ENCODE results near the gene ENOX2. TPM values are rescaled to one million over a fixed set of nuclear protein-coding genes. Genes with fewer than 3 reads are reported as not detected.

ENOX2 gene
- total RNA-seq, 1 experiment from 2014 or later, result 21.4 TPM

- no TSS peak for BruUV-seq (replicated peaks)
- intact Hi-C loops (cut with micrococcal nuclease; ENCODE audit: unreplicated experiment), result no loop called here
- no peaks in the 10 kb centered on the region for H3K9me3 ChIP-seq (ENCODE audit: insufficient read depth, low read depth)
These were observed 295.6 kb downstream of the ENOX2 start for GRCh38 chrX:130607431-130607830.

GRCh38 chrX:130606425-130606824, 296.6 kb downstream of the ENOX2 start:
- Histone ChIP-seq H3K4me3 (no peak overlapping the region), H3K9me3 (ENCODE audit: insufficient read depth, low read depth) (no peaks in the 10 kb centered on the region), H2AFZ (no peak overlapping the region; the same call in 1 of the 2 replicates), H3K27me3 (ENCODE audit: insufficient read depth, low read depth) (no peaks in the 10 kb centered on the region), H3K4me2 (no peak overlapping the region), H4K20me1 (ENCODE audit: insufficient read depth) (no peaks in the 10 kb centered on the region; the same call in 1 of the 2 replicates), H3K9me2 (ENCODE audit: insufficient read depth) (no peaks in the 10 kb centered on the region), H3K27ac (no peak overlapping the region), H3F3A (ENCODE audit: insufficient read depth, low read depth) (no peaks in the 10 kb centered on the region), H3K4me1 (replicated peaks; ENCODE audit: insufficient read depth) (no peaks in the 10 kb centered on the region), H3K36me3 (ENCODE audit: low read depth) (no peaks in the 10 kb centered on the region), H3K79me2 (ENCODE audit: low read depth) (no peaks in the 10 kb centered on the region)
- ChIA-PET CTCF (no interaction called here), POLR2A (ENCODE audit: unreplicated experiment) (interaction anchor here (1.0 kb wide), 1 partner anchor 188 kb away, joined by 4 read pairs; no protein-coding TSS in a partner anchor)
- TF ChIP-seq, protein P1, sequence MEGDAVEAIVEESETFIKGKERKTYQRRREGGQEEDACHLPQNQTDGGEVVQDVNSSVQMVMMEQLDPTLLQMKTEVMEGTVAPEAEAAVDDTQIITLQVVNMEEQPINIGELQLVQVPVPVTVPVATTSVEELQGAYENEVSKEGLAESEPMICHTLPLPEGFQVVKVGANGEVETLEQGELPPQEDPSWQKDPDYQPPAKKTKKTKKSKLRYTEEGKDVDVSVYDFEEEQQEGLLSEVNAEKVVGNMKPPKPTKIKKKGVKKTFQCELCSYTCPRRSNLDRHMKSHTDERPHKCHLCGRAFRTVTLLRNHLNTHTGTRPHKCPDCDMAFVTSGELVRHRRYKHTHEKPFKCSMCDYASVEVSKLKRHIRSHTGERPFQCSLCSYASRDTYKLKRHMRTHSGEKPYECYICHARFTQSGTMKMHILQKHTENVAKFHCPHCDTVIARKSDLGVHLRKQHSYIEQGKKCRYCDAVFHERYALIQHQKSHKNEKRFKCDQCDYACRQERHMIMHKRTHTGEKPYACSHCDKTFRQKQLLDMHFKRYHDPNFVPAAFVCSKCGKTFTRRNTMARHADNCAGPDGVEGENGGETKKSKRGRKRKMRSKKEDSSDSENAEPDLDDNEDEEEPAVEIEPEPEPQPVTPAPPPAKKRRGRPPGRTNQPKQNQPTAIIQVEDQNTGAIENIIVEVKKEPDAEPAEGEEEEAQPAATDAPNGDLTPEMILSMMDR (conservative IDR thresholded peaks at IDR 0.05), result no peak
- DNase-seq, result no peak
- intact Hi-C loops (cut with micrococcal nuclease; ENCODE audit: unreplicated experiment), result no loop called here
- BruUV-seq (replicated peaks), result no TSS peak

More at GRCh38 chrX:130607431-130607830, 295.6 kb downstream of the ENOX2 start:
- Histone ChIP-seq H3K4me1 (replicated peaks; ENCODE audit: insufficient read depth) (no peaks in the 10 kb centered on the region), H3K9me2 (ENCODE audit: insufficient read depth) (no peaks in the 10 kb centered on the region), H3K27ac (no peak overlapping the region), H4K20me1 (ENCODE audit: insufficient read depth) (no peaks in the 10 kb centered on the region; the same call in 1 of the 2 replicates), H3K27me3 (ENCODE audit: insufficient read depth, low read depth) (no peaks in the 10 kb centered on the region), H3K4me3 (no peak overlapping the region), H3K36me3 (ENCODE audit: low read depth) (no peaks in the 10 kb centered on the region), H3K79me2 (ENCODE audit: low read depth) (no peaks in the 10 kb centered on the region), H3F3A (ENCODE audit: insufficient read depth, low read depth) (no peaks in the 10 kb centered on the region), H3K4me2 (no peak overlapping the region), H2AFZ (no peak overlapping the region)
- no peak for DNase-seq
- TF ChIP-seq, protein P1 (conservative IDR thresholded peaks at IDR 0.05), result no peak
- no peak for TF ChIP-seq EZH2 (IDR thresholded peaks at IDR 0.05; ENCODE audit: low read depth)
- ChIA-PET POLR2A (ENCODE audit: unreplicated experiment) (interaction anchor here (1.0 kb wide), 1 partner anchor 187 kb away, joined by 4 read pairs; no protein-coding TSS in a partner anchor), CTCF (no interaction called here)

DNA sequence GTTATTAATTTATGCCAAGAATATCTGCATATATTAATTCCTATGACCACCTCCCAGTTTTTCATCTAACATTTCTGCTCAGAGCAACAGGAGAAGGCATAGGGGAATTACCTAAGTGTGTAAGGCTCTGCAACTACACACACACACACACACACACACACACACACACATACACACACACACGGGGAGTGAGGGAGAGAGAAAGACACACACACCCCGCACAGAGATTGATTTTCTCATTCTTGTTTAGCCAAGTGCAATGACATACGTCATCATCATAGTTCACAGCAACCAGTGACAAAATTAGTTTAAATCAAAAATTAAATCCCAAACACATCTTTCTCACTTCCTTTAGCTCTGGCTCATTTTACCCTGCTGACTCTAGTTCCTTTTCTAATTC, 298.1 kb downstream of the ENOX2 start:
- no peak for TF ChIP-seq EZH2 (IDR thresholded peaks at IDR 0.05; ENCODE audit: low read depth)
- TF ChIP-seq, protein P1 (conservative IDR thresholded peaks at IDR 0.05), result no peak
- H2AFZ ChIP-seq, result no peak overlapping the region
- H3K79me2 ChIP-seq (ENCODE audit: low read depth), result no peaks in the 10 kb centered on the region
- H3K27me3 ChIP-seq (ENCODE audit: insufficient read depth, low read depth), result no peaks in the 10 kb centered on the region
- ChIA-PET CTCF (interaction anchor here (0.7 kb wide), 1 partner anchor 313 kb away, joined by 3 read pairs; no protein-coding TSS in a partner anchor), POLR2A (ENCODE audit: unreplicated experiment) (no interaction called here)
- H3K4me2 ChIP-seq, result no peak overlapping the region
- H3K9me3 ChIP-seq (ENCODE audit: insufficient read depth, low read depth), result no peaks in the 10 kb centered on the region
- no peaks in the 10 kb centered on the region for H3F3A ChIP-seq (ENCODE audit: insufficient read depth, low read depth)
- intact Hi-C loops (cut with micrococcal nuclease; ENCODE audit: unreplicated experiment), result no loop called here
- H3K4me3 ChIP-seq, result no peak overlapping the region
- BruUV-seq (replicated peaks), result no TSS peak
- no peaks in the 10 kb centered on the region for H3K36me3 ChIP-seq (ENCODE audit: low read depth)
- no peaks in the 10 kb centered on the region; the same call in 1 of the 2 replicates for H4K20me1 ChIP-seq (ENCODE audit: insufficient read depth)
- no peaks in the 10 kb centered on the region for H3K9me2 ChIP-seq (ENCODE audit: insufficient read depth)
- H3K4me1 ChIP-seq (replicated peaks; ENCODE audit: insufficient read depth), result no peaks in the 10 kb centered on the region
- H3K27ac ChIP-seq, result no peak overlapping the region
- no peak for DNase-seq

Data from PC-9 (cell line).